ENCODE data around the gene ZFAND3.
"Not testable (repeated sequence)": the region's sequence is repeated elsewhere in the genome, so short reads cannot be mapped to it uniquely, and the experiment has no call there.

Gene ZFAND3

DNA sequence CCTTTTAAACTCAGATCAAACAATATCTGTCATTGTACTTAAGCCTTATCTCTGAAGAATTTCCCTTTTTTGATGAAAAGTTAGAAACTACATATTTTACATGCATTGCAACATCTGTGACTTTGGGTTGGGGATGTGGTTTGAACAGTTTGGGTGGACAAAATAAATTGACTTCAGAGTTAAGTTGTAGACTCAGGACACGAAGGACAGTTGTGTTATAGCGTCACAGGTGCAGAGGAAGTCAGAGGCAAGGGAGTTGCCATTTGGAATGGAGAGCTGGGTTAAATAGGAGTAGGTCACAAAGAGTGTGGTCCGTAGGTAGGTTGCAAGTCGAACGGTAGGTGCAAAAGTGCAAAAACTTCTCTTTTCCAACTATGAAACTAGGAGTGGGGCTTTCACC, 46.0 kb downstream of the ZFAND3 start:
- DNase-seq (ENCODE audit: low read depth, low spot score), result no peak

DNA sequence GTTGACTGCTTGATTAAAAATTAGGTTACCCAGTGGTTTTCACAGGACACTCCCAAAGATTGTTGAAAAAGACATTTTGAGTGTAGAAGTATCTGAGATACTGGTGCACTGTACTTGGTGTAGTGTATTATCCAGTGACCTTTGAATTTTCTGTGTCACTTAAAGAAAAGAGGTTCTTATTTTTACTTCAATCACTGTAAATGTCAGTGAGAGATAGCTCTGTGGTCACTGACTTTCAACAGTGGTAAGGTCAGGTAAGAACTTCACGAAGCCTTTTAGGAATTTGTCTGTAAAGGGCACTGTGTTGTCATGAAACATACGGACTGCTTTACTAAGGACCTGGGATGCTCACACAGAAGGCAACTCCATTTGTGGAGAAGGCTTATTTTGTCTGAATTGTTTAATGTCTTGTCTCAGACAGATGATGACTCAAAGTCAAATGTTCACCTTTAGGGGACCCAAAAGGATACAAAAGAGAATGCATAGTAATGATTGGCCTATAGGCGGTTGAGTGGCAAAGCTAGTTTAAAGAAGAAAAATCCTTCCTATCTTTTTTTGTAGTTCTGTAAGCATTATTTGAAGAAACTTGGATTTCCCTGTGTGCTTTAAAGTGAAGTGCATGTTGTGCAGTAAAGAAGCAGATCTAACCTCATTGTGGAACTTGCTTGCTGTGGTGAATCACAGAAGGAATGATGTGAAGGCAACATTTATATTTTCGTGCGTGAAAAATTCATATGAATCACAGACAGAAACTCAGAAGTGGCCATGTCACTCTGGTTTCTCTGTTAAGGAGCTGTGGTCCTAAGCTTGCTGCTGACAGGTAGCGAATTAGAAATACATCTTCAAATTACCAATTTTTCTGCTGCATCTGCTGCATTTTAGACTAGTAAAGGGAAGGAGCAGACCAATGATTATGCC, 47.3 kb downstream of the ZFAND3 start:
- no peak for DNase-seq (ENCODE audit: low read depth, low spot score)

- DNase-seq (ENCODE audit: low read depth, low spot score), result no peak
Measured at GRCh38 chr6:37867756-37868446, 48.4 kb downstream of the ZFAND3 start.

GRCh38 chr6:37868447-37868825, 48.9 kb downstream of the ZFAND3 start:
- DNase-seq (ENCODE audit: low read depth, low spot score), result no peak

GRCh38 chr6:37871616-37872372, 52.3 kb downstream of the ZFAND3 start:
- DNase-seq (ENCODE audit: low read depth, low spot score), result no peak

DNA sequence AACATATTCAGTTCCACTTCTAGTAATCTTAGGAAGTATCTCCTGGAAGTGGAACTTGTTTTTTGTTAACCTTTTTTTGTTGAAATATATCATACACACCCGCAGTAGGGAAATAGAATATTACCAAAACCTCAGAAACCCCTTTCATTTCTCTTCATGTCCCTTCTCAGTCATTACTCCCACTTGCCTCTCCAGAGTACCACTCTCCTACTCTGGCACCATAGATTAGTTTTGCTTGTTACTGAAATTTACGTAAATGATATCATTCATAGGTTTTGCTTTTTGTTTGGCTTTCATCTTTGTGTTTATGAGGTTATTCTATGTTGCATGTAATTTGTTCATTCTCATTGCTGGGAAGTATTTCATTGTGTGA, 52.8 kb downstream of the ZFAND3 start:
- DNase-seq (ENCODE audit: low read depth, low spot score), result no peak

- no peak for DNase-seq (ENCODE audit: low read depth, low spot score)
Measured at GRCh38 chr6:37874726-37875125, 55.2 kb downstream of the ZFAND3 start.

DNA sequence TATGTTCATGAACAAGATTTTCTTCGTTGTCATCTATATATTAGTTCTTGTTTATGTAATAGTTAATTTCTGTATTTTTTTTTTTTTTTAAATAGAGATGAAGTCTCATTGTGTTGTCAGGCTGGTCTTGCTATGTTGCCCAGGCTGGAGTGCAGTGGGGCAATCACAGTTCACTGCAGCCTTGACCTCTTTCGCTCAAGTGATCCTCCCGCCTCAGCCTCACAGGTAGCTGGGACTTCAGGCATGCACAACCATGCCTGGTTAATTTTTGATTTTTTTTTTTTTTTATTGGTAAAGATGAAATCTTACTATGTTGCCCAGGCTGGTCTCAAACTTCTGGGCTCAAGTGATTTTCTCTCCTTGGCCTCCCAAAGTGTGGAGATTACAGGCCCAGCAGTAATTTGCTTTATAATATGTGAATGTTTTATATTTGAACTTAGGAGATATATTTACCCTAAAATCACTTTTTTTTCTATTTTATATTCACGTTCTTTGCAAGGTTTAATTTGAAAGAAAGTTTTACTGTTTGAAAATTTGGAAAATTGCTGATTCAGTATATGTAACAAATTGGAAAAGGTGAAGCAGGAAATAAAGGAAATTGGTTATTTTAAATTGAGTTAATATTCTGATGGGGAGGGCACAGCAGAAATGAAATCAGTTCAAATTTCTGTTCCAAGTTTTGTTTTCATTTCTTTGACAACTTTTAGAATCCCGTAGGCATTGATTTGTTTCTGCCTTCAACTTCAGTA, 56.2 kb downstream of the ZFAND3 start:
- no peak for DNase-seq (ENCODE audit: low read depth, low spot score)

DNA sequence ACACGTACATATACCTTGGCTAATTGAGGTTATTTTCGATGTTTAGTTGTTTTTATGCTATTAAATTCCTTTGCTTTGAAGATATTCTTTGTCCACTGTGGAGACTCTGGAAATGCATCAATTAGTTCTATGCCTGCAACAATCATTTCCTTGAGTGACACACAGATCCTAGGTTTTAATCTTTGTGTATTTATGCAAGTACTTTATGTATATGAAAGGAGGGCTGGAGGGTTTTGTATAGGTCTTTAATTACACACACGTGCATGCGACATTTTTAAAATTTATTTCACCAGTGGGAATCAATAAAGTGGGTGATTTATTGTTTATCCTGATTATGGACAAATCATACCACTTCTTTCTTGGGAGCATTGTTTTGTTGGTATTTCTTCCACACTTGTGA, 57.3 kb downstream of the ZFAND3 start:
- DNase-seq (ENCODE audit: low read depth, low spot score), result no peak

GRCh38 chr6:37877373-37878149, 58.0 kb downstream of the ZFAND3 start:
- no peak for DNase-seq (ENCODE audit: low read depth, low spot score)

- DNase-seq (ENCODE audit: low read depth, low spot score), result no peak
Measured at GRCh38 chr6:37878150-37878710, 58.7 kb downstream of the ZFAND3 start.

GRCh38 chr6:37880602-37881001, 61.1 kb downstream of the ZFAND3 start:
- not testable (repeated sequence) for DNase-seq (ENCODE audit: low read depth, low spot score)

- no peak for DNase-seq (ENCODE audit: low read depth, low spot score)
Measured at GRCh38 chr6:37882292-37882691, 62.8 kb downstream of the ZFAND3 start.

DNA sequence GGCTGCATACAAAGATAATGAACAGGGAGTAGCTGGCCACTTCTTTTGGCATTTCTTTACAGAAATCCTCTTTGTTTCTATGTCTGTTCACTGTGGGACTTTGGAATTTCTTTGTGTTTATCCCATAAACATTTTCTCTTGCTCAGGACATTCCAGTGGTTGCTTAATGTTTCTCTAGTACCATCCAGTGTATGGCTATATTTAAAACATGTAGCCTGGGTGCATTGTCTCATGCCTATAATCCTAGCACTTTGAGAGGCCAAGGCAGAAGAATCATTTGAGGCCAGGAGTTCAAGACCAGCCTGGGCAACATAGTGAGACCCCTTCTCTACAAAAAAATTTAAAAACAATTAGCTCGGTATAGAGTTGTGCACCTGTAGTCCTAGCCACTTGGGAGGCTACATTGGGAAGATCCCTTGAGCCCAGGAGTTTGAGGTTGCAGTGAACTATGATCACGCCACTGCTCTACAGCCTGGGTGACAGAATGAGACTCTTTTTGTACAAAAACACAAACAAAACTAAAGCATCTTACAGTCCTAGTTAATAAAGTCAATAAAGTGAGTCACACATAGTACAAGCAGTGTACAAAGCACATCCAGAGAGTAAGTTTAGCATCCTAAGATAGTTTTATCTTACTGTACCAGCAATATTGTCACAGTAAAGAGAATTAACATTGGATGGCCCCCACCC, 63.3 kb downstream of the ZFAND3 start:
- no peak for DNase-seq (ENCODE audit: low read depth, low spot score)

DNA sequence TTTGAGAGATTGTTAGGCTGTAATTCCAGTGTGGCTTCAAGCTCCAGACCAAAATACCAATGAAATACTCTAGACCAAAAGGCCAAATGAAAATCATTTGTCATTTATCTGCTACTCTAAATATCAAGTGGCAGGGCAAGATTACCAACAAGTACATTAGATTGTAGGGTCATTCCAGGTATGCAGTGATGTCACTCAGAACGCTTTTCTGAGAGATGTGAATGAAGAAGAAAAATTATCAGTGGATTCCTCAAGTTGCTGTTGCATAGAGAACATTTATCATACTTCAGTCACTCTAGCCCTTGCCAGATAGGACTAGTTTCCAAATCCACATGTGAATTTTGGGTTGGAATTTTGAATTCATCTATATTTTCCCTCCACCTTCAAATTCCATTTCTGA, 65.0 kb downstream of the ZFAND3 start:
- DNase-seq (ENCODE audit: low read depth, low spot score), result no peak

DNA sequence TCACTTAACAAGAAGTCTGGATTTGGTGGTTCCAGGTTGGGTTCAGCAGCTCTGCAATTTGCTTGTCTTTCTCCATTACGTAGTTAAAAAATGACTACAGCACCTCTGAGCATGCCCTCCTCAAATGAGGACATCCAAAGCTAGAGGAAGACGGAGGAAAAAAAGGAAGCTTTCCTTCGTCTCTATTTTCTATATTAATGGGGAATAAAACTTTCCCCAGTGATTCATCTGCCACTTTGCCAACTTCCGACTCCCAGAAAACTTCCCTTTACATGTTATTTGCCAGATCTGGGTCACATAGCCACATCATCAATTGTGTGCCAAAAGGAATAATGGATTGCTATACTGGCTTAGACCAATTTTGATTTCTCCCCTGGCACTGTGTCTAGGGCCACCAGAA, 69.5 kb downstream of the ZFAND3 start:
- no peak for DNase-seq (ENCODE audit: low read depth, low spot score)

GRCh38 chr6:37889486-37889885, 70.0 kb downstream of the ZFAND3 start:
- no peak for DNase-seq (ENCODE audit: low read depth, low spot score)

GRCh38 chr6:37891072-37891471, 71.5 kb downstream of the ZFAND3 start:
- no peak for DNase-seq (ENCODE audit: low read depth, low spot score)

DNA sequence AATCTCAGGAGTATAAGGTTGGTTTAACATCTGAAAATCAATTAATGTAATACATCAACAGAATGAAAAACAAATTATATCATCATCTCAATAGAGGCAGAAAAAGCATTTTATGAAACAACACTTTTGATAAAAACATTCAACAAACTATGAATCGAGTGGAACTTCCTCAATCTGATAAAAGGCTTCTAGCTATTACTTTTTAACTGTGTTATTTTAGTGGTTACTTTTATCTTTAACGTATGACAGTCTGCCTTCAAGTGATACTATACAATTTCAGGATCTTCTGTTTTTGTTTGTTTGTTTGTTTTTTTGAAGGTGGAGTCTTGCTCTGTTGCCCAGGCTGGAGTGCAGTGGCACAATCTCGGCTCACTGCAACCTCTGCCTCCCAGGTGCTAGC, 73.7 kb downstream of the ZFAND3 start:
- no peak for DNase-seq (ENCODE audit: low read depth, low spot score)

- DNase-seq (ENCODE audit: low read depth, low spot score), result not testable (repeated sequence)
Measured at GRCh38 chr6:37893734-37894133, 74.2 kb downstream of the ZFAND3 start.

Data from iPS DF 19.7 (cell line).